HG03135 (cell line): Measurements from ENCODE around the gene PAGE2B.
"Not testable (repeated sequence)": the region's sequence is repeated elsewhere in the genome, so short reads cannot be mapped to it uniquely, and the experiment has no call there.

Experiments
- ATAC-seq: cut with Tn5 transposase; IDR thresholded peaks from one replicate; pipeline ENCODE4 v1.9.1; 2021; ENCODE audit warnings: mild to moderate bottlenecking, moderate library complexity; ENCODE audit not compliant: unreplicated experiment

PAGE2B gene

GRCh38 chrX:55107911-55108310 lies 33.1 kb downstream of the PAGE2B start:
- ATAC-seq = no peak

GRCh38 chrX:55109306-55109705 lies 34.5 kb downstream of the PAGE2B start:
- ATAC-seq = no peak

GRCh38 chrX:55111578-55112254 lies 36.9 kb downstream of the PAGE2B start:
- ATAC-seq = no peak

GRCh38 chrX:55116589-55116988 lies 41.8 kb downstream of the PAGE2B start:
- ATAC-seq = not testable (repeated sequence)

GRCh38 chrX:55118574-55118973 lies 43.7 kb downstream of the PAGE2B start:
- ATAC-seq = no peak

- ATAC-seq = no peak
These were observed 44.4 kb downstream of the PAGE2B start for GRCh38 chrX:55119271-55119670.

- no peak for ATAC-seq
These were observed 44.9 kb downstream of the PAGE2B start for GRCh38 chrX:55119712-55120111.

- no peak for ATAC-seq
These were observed 46.0 kb downstream of the PAGE2B start for GRCh38 chrX:55120761-55121358.

GRCh38 chrX:55123900-55124299 lies 49.1 kb downstream of the PAGE2B start:
- ATAC-seq = no peak

GRCh38 chrX:55127692-55128091 lies 52.9 kb downstream of the PAGE2B start:
- ATAC-seq = no peak
